ENCODE results near the gene CNTN6.
"Not testable (repeated sequence)": the region's sequence is repeated elsewhere in the genome, so short reads cannot be mapped to it uniquely, and the experiment has no call there.

The CNTN6 gene

DNA sequence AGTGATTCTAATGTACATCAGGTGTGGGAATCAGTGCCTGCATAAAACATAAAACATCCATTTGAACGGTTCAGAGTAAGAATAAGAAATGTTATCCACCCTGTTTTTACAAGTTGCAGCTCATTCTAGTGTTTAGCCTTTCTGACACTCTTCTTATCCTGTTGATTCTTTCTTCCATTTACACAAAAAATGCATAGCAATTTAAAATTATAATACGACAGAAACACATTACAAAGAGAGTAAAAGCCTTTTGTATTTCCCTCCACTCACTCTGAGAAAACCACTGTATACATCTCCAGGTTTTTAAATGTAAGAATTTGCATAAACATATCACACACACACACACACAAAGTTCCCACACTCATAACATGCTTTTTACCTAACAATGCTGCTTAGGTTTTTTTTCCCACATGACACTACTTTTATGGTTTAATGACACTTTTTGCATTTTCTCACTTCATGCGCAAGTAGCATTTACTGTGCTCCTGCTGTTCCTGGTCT is 199.8 kb downstream of the CNTN6 start:
- no peak for DNase-seq

DNA sequence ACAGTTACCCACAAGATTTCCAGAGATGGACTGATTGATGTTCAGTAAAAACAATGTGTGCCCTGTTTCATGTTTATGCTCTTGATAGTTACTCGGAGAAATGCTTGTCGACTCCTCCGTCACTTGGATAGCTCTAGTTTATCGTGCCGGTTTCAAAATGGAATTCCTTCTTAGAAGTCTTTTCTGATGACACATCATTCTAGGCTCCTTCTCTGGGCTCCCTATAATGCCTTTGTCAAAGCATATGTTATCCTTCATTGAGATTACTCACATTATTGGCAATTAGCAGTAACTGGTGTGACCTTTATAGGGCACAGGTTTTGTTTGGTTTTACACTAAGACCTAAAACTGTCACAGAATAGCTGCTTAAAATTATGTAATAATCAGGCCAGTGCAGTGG is 201.8 kb downstream of the CNTN6 start:
- DNase-seq, result no peak

DNA sequence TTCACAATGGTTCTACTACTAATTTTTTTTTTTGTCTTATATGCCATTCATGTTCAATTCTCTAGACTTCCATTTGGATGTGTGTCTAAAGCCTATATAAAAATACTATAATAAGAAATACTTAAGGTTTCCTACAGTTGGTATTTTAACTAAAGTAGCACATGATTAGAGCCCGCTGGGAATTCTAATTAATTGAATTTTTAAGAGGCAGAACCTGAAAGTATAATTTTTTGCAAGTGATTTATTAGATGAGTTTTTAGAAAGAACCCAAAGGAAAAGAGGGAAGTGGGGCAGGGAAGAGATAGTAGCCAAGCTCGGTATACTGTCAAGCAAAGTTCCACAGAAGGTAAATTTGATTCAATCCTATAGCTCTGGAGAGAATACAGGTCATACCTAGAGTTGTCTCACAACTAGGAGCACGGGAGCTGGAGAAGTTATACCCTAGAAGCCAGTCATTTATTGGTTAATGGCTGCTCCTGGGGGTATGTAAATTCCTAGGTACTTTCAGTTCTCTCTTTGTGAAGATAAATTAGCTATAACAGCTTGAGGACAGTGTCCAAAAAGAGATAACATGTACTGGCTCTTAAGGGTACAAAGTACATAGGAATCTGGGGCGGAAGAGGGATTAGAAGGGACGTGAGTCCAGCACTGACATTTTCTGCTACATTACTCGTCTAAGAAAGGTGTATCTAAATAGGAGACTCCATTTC is 225.6 kb downstream of the CNTN6 start:
- no peak for DNase-seq

DNA sequence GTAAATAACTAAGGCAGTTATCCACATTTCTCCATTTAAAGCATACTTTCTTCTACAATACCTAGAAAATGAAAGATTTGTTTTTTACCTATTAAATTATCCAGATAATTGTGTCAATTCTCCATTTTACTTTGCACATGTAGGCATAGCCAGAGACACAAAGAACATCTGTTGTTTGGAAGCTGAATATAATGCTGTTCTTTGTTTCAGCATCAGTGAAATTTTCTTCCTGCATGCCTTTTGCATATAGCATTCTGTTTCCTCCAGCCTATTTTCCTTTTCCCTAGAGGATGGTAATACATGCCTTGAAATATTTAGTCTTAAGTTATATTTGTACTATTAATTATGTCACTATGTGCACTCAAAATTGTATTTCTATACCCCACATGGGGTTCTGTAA is 233.7 kb downstream of the CNTN6 start:
- DNase-seq, result no peak

DNA sequence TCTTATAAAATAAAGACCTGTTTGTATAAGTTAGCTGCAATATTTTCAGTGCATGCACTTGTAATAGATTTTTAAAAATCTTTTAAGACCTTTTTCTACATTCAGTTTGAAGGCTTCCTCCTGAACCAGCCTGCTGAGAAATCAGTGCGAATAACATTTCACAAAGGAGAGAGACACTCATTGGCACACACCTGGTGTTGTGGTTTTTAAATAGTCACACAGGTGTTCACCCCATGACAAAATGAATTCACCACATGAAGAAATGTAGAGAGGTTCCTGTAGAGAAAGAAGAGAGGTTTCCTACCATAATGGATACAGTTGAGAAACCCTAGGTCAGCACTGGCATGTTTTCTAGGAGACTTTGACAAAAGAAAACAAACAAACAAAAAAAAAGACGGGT is 237.3 kb downstream of the CNTN6 start:
- DNase-seq, result no peak

DNA sequence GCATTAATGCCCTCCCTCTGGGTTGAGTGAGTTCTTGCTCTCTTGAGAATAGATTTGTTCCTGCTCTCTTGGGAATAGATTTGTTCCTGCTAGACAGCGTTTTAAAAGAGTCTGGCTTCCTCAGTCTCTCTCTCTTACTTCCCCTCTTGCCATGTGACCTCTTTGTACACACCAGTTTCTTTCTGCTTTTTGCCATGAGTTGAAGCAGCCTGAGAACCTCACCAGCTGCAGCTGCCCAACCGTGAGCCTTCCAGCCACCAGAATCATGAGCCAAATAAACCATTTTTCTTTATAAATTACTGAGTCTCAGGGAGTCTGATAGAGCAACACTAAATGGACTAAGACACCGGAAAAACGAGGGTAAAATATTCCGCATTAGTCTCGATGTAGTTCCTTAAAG is 253.6 kb downstream of the CNTN6 start:
- no peak for DNase-seq

DNA sequence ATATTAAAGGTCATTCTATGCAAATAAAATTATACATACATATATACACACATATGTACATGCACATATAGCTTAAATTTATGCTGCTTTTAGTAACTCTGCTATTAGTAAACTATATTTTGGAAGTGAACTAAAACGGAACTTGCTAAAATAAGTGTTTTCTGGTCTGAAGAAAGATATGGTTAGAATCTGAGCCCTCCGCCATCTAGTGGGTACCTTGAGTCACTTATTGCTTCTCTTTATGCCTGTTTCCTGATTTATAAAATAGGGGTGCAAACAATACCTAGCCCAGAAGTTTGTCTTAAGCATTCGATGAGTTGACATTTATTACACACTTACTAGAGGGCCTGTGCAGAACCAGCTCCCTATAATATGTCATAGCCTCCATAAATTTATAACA is 255.7 kb downstream of the CNTN6 start:
- no peak for DNase-seq

DNA sequence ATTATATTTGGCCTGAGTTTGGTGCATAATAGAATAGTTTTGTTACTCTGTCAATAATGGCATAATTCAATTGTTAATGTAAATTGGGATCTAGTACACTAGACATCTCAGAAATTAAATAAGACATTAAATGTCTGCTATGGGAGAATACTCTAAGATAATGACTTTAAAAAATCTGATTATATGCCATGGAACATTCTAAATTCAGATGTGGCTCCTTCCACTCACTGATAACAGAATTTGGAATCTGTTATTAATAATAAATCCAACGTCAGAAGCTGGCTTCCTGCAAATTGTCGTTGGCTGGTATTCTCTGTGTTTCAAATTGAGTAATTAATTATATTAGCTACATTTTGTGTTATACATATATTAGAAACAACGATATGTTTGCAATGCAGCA is 258.1 kb downstream of the CNTN6 start:
- no peak for DNase-seq

DNA sequence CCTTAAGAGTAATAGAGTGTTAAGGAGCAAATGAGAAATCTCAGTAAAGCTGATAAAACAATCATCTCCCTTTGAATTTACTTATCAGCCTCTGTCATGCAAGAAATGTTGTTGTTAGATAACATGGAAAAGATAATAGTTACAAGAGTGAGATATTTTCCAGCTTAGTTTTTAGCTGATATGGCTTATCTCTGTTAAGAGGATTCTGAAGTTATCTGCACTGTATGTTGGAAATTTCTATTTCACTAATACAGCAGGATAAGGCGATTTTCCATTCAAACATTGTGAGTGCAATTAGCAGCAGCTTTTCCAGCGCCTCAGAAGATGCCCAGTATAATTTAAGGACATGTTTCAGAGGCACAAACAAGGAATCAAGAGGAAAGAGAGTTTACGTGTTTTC is 262.9 kb downstream of the CNTN6 start:
- DNase-seq, result no peak

DNA sequence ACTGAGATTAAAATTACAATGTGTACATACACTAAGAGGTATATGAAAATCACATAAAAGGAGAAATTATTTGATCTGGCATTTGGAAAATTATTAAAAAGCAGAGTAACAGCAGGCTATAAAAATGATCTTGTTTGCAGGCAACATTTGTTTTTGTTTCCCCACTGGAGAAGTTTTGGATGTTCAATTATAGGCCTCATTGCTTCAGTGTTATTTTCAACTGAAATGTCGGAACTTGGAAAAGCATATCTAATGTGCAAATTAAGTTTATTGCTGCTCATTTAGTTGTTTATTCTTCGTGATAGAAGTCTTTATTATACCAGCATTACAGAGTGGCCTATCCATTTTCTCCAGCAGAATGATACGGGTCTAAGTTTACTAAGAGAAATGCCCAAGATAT is 263.3 kb downstream of the CNTN6 start:
- DNase-seq, result no peak

DNA sequence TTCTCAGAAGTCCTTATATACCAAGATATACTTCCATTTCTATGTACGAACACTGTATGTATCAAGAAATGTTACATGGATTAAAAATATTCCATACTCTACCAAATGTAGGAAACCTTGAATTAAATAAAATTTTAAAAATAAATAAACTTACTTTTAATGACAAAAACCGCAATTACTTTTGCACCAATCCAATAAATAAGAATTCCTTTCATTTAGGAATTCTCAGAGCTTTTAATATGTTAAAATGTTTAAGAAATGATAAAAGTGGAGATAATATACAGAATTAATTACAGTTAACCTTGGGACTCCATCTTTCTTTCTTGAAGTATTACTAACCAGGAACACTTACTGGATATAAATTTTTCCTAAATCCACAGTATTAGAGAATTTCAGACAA is 272.7 kb downstream of the CNTN6 start:
- no peak for DNase-seq

DNA sequence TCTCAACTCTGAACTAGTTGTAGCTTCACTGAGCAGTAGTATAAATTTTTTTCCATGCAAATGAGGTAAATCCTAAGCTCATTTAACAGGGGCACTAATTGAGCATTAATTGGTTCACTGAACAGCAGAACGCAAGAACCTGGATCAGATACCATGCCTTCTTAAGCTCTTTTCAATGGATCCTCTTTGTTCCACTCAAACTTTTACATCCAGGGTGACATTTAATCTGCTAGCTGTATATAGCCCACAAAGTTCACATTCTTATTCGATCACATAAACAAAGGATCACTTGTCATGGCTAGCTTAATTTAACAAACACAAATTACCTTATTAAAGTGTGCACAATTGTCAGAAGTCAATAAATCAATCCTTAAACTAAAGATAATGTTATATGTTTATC is 281.6 kb downstream of the CNTN6 start:
- no peak for DNase-seq

DNA sequence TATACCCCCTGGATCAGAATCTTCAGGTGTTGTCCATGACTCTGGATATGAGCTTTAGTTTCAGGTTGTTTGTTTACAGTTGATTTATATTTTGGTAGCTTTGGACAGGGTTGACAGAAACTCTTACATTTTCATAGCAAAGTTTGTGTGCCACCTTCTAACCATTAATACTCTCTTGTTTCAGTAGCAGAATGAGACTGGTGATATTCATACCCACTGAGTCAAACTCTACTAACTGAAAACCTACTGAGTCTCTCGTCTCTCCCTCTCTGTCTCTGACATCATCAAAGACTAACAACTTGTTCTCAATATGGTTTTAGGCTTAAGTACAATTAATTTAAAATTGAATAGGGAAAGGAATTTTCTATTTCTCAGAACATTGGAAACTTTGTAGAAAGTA is 282.3 kb downstream of the CNTN6 start:
- DNase-seq, result no peak

DNA sequence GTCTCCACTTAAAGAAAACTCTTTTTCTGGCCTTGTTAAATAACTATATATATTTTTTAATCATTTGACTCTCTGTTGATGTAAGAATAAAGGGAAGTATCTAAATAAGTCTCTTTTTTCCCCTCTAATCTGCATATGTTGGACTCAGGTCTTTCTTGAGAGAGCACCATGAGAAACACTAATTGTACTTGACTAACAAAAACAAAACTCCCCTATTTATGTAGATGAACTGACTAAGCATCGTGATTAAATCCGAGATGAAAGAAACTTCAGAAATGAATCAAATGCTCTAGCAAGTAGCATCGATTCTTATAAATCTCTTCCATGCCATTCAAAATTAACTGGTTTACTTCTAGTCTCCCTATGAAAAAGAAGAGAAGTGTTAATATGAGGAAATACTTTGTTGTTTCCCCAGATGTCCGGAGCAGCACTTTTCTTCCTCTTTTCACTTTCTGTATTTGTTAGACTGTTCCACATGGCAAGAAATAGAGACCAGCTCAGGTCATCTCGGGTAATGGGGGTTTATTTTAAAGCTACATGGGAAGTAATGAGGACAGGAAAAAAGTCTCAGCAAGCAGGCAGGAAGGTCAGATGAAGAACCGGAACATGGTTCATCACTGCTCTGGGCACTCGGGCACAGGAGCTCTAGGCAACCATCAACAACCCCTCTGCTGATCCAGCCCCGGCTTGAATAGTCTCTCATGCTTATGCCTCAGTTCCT is 288.3 kb downstream of the CNTN6 start:
- DNase-seq, result no peak

DNA sequence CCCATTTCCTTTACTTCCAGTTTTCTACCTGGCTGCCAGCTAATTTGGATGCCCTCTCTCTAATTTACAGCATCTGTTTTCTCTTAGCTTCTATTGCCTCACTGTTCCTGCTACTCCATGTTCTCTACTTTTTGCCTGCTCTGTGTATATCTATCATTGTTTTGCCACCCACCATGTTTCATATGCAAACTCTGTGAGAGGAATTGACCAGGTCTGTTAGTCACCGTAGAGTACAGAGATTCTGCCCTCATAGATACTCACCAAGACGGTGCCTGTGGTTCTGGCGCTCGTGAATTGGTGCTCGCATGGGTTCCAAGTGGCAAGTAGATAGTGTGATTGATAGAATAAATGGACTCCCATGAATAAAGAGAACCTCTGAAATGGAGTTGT is 288.8 kb downstream of the CNTN6 start:
- DNase-seq, result no peak

DNA sequence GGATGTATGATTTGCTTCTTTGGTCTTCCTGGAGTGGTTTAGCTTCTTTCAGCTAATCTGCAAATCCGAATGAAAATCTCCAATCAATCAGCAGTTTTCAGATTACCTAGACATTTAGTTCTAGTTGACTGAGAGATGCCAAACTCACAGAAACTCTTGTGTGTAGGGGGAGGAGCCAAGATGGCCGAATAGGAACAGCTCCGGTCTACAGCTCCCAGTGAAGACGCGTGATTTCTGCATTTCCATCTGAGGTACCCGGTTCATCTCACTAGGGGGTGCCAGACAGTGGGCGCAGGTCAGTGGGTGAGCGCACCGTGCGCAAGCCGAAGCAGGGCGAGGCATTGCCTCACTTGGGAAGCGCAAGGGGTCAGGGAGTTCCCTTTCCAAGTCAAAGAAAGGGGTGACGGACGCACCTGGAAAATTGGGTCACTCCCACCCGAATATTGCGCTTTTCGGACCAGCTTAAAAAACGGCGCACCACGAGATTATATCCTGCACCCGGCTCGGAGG is 294.6 kb downstream of the CNTN6 start:
- not testable (repeated sequence) for DNase-seq

DNA sequence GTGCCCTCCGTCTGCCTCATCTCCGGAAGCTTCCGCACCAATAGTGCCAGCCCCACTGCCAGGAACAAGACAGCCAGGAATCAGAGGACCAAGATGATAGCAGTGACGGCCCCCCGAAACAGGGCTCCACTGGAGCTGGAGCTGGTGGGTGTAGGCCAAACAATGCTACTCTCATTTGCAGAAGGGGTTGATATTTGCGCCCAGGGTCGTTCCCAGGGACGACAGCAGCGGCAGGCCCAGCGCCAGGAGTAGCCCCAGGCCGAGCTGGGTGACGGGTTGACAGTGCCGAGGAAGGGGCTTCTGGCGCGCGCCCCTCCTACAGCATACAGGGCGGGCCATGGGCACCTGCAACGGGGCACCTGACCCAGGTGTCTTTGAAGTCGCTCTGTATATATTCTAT is 301.4 kb downstream of the CNTN6 start:
- DNase-seq, result no peak

DNA sequence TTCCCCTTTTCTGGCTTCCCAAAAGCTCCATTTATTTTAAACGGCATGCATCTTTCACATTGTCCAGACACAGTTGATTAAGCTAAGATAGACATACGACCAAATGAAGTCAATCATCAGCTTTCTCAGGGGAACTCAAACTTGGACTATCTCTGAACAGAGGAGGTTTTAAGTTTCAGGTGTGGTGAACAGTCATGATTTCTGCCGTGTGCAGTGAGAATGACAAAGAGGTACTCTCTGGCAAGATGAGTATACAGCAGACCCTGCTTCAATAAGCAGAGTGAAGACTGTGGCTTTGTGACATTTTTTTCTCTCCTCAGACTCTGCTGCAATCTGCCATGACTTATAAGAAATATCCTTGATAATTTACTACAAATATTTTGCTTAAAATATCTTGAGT is 307.7 kb downstream of the CNTN6 start:
- DNase-seq, result no peak

DNA sequence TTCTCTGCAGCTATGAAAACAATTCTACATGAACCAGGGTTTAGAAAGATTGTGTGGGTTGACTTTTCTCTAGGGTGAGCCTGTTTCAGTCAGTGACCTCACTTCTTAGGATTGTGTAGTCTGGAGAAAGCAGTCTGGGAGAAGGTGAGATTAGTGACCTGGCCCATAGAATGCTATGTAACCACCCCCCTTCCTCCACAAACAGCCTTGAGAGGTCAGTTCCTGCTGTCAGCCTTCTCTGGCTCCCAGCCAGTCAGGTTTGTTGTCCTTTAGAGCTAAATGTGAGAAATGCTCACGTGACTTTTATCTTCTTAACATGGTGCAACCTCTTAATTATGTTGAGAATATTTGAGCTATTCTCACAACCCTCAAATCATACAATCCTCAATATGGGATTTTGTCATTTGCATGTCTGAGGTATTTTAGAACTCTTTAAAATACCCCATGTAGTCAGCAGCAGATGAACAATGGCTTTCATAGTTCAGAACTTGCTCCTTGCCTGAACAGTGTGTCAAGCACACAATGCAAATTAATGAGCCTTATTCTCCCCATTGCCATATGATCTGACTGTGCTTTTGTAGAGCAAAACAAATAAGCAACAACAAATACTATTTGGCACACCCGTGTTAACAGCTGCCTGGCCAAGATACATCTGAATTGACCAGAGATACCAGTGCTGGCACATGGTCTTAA is 311.6 kb downstream of the CNTN6 start:
- no peak for DNase-seq

DNA sequence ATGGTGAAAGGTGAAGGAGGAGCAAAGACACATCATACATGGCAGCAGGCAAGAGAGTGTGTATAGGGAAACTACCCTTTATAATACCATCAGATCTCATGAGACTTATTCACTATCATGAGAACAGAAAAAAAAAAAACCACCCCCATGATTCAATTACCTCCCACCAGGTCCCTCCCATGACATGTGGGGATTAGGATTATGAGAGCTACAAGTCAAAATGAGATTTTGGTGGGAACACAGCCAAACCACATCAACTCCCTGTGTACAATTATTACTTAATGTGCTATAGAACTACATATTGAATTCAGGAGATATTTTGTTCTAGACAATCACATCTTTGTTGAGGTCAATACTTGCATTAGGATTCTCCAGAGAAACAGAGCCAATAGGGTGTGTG is 313.4 kb downstream of the CNTN6 start:
- no peak for DNase-seq

DNA sequence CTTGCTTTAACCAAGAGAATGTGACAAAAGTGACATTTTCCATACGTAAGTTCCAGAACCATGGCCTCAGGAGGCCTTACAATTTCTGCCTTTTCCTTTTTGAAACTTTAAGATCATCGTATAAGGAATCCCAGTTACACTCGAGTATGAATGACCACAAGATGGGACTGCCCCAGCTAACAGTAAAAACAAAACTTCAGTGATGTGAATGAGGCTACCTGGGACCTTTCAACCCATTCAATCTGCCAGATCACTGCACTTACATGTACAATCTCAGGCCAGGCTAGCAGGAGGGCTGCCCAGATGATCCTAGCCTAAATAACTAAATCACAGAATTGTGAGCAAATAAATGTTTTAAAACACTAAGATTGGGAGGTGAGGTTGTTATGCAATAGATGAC is 328.8 kb downstream of the CNTN6 start:
- no peak for DNase-seq

DNA sequence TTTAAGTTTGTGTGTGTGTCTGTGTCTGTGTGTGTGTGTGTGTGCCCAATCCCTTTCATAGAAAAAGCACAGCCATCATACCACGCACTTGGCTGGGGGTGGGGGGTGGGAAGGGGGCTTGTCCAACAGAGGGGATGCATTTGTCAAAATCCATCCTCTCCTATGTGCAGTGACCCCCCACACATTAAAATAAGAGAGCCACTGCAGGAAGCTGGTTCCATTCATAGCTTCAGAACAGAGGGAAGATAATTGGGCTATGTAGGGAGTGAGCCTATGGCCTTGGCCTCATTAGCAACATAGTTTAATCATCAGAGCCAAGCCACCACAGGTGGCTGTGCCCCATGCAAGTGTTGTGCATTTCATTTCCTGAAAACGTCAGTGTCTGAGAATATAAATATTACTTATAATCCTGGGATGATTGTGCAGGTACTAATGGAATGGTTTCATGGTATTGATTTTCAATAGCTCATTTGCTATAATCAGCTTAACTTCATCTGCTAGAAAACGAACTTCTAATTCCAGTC is 330.8 kb downstream of the CNTN6 start:
- no peak for DNase-seq

DNA sequence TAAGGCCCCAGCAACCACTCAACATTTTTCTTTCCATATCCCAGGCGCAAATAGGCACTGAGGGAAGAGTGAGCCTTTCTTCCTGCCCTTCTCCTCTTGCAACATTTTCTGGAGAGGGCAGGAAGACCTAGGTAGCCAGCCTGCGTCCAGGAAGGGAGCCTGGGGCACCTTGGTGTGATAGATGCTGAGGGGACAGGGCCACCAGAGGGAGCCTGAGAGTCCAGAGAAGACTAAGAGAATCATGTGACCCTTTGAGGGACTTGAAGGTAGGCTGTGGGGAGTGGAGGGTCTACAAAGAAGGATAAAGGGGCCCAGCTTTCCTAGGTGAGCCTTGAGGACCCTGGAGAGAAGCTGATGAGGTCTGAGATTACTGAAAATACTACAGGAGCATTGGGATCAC is 346.6 kb downstream of the CNTN6 start:
- no peak for DNase-seq

DNA sequence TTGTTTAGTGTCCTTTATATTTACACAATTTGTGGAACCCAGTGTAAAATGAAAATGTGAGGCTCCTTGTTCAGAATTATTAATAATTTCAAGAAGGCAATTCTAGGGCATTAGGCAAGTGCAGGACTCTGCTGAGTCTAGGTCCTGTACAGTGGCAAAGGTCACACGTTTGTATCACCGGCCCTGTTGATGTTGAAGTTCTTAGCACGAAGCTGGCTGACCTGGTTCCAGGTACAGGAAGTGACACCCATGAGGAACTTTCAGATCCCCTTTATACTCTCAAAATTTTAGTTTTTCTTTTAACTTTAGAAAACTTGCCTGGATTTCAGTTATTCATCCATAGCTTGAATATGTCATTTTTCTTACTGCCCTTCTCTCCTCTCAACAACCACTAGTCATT is 349.4 kb downstream of the CNTN6 start:
- DNase-seq, result no peak
